ENCODE measurements around the gene CEP162. TPM values are rescaled to one million over a fixed set of nuclear protein-coding genes. Genes with fewer than 3 reads are reported as not detected.

Gene CEP162
- total and polyA plus RNA-seq, 2 donors (not counting 1 experiment from before 2014, with no cell fraction given), result 1.8 to 13.4 TPM

DNA sequence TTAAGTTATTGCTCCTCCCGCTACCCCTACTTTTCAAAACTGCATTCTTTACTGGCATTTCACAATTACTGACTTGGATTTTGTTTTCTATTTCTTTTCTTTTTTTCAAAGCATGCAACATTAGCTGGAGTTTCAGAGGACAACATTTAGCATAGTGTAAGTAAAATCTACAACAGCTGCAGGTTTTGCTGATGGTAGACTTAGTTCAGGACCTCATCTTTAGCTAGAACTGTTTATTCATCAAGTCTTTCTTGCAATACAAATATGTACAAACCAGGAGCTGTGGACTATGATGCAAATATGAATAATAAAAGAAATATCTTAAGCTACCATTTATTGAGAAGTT lies 728 bp upstream of the CEP162 start:
- TF ChIP-seq, protein P1, sequence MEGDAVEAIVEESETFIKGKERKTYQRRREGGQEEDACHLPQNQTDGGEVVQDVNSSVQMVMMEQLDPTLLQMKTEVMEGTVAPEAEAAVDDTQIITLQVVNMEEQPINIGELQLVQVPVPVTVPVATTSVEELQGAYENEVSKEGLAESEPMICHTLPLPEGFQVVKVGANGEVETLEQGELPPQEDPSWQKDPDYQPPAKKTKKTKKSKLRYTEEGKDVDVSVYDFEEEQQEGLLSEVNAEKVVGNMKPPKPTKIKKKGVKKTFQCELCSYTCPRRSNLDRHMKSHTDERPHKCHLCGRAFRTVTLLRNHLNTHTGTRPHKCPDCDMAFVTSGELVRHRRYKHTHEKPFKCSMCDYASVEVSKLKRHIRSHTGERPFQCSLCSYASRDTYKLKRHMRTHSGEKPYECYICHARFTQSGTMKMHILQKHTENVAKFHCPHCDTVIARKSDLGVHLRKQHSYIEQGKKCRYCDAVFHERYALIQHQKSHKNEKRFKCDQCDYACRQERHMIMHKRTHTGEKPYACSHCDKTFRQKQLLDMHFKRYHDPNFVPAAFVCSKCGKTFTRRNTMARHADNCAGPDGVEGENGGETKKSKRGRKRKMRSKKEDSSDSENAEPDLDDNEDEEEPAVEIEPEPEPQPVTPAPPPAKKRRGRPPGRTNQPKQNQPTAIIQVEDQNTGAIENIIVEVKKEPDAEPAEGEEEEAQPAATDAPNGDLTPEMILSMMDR (IDR thresholded peaks at IDR 0.05), result no peak
- TF ChIP-seq EZH2 (IDR thresholded peaks at IDR 0.05; ENCODE audit: borderline replicate concordance, insufficient read depth, low read depth, low read length, poor library complexity, severe bottlenecking), result no peak
- peaks cover 19% of the 10 kb centered on the region for H3K27me3 Mint-ChIP-seq
- no peaks in the 10 kb centered on the region for H3K36me3 ChIP-seq (replicated peaks in 1 of 2; ENCODE audit: control extremely low read depth in 1 of 2, control insufficient read depth in 1 of 2, extremely low read depth in 1 of 2, insufficient read depth in 2 of 2, low read length in 1 of 2)
- WGBS (ENCODE audit: insufficient coverage), result no CpG with 5 or more reads among the region's 1 CpG
- DNase-seq (no peak), ATAC-seq (ENCODE audit: low read depth) (no peak)
- peak overlapping the region; percentile 83 for H3K4me2 ChIP-seq (replicated peaks; ENCODE audit: low read depth, low read length, poor library complexity, severe bottlenecking)
- peaks cover 0 to 24% (median 5%) of the 10 kb centered on the region in 4 experiments for H3K27me3 ChIP-seq (replicated peaks in 1 of 4; ENCODE audit: control extremely low read depth in 1 of 4, control insufficient read depth in 3 of 4, insufficient read depth in 4 of 4, low read length in 3 of 4)
- no peaks in the 10 kb centered on the region for H4K20me1 ChIP-seq (ENCODE audit: control insufficient read depth, insufficient read depth, low read length, poor library complexity, severe bottlenecking)
- H3K27ac ChIP-seq (ENCODE audit: low read length in 2 of 2), result peak overlapping the region in 1 of 2 donors; percentile 64
- H3K79me2 ChIP-seq (ENCODE audit: control insufficient read depth, insufficient read depth, low read length), result peaks cover 9% of the 10 kb centered on the region
- peaks cover 10 to 11% of the 10 kb centered on the region in 2 donors for H3K4me1 ChIP-seq (ENCODE audit: control insufficient read depth in 2 of 2, insufficient read depth in 2 of 2, low read length in 2 of 2)
- peak overlapping the region; percentile 96 for H3K27ac Mint-ChIP-seq
- POLR2A ChIA-PET, result no interaction called here
- peak overlapping the region; percentile 100 for H3K4me3 Mint-ChIP-seq
- peak overlapping the region; percentile 67 to 99 (median 97) for H3K4me3 ChIP-seq (ENCODE audit: control extremely low read depth in 1 of 5, extremely low read depth in 1 of 5, insufficient read depth in 1 of 5, low read depth in 2 of 5, low read length in 4 of 5)
- CTCF ChIA-PET, result interaction anchor here (0.5 to 2.6 kb wide), 22 partner anchors 9 to 1979 kb away, joined by 3 to 15 read pairs (median 4); partner anchors contain the start of genes CYB5R4, DOP1A and UBE3D
- intact Hi-C loops (cut with micrococcal nuclease), result loop anchor here (1.0 to 5.0 kb wide), 2 partner anchors 344 to 1364 kb away; partner anchors contain the start of gene SNX14
- peaks cover 22% of the 10 kb centered on the region for H3K4me1 Mint-ChIP-seq
- H3K9ac ChIP-seq (ENCODE audit: low read length), result peak overlapping the region; percentile 89
- peak overlapping the region; percentile 99 for H2AFZ ChIP-seq (ENCODE audit: insufficient read depth, low read depth, low read length, poor library complexity, severe bottlenecking)
- H3K9me3 Mint-ChIP-seq (ENCODE audit: insufficient read depth), result no peaks in the 10 kb centered on the region
- H3K9me3 ChIP-seq (ENCODE audit: control extremely low read depth in 1 of 3, control insufficient read depth in 2 of 3, insufficient read depth in 1 of 3, low read length in 2 of 3), result no peaks in the 10 kb centered on the region

DNA sequence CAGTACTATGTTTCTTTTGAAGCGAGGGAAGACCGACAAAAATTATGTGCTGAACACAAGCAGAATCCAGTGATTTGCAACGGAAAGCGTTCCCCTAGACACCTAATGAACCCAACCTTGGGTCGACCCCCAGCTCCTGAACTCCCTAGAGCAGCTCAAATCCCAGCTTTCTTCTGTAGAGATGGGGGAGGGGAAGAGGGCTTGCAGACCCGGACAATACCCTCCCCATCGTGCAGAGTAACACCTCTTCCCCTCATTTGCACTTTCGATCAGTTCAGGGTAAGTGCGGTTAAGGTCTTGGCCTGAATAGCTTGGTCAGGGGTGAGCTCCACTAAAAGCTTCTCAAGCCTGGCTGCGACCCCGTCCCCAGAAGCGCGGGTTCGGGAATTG lies 404 bp downstream of the CEP162 start:
- Mint-ChIP-seq H3K27me3 (peaks cover 12% of the 10 kb centered on the region), H3K4me3 (peak overlapping the region; percentile 100), H3K27ac (peak overlapping the region; percentile 96), H3K4me1 (peaks cover 22% of the 10 kb centered on the region), H3K9me3 (ENCODE audit: insufficient read depth) (no peaks in the 10 kb centered on the region)
- peak overlapping the region; percentile 67 to 99 (median 97) for H3K4me3 ChIP-seq (ENCODE audit: control extremely low read depth in 1 of 5, extremely low read depth in 1 of 5, insufficient read depth in 1 of 5, low read depth in 2 of 5, low read length in 4 of 5)
- WGBS (ENCODE audit: insufficient coverage), result 0% methylated on average over 7 of the region's 14 CpGs
- TF ChIP-seq EZH2 (IDR thresholded peaks at IDR 0.05; ENCODE audit: borderline replicate concordance, insufficient read depth, low read depth, low read length, poor library complexity, severe bottlenecking), result no peak
- TF ChIP-seq, protein P1 (IDR thresholded peaks at IDR 0.05), result no peak
- H3K27ac ChIP-seq (ENCODE audit: low read length in 2 of 2), result peak overlapping the region; percentile 30 to 64
- peaks cover 10 to 11% of the 10 kb centered on the region in 2 donors for H3K4me1 ChIP-seq (ENCODE audit: control insufficient read depth in 2 of 2, insufficient read depth in 2 of 2, low read length in 2 of 2)
- peak overlapping the region; percentile 83 for H3K4me2 ChIP-seq (replicated peaks; ENCODE audit: low read depth, low read length, poor library complexity, severe bottlenecking)
- H2AFZ ChIP-seq (ENCODE audit: insufficient read depth, low read depth, low read length, poor library complexity, severe bottlenecking), result peak overlapping the region; percentile 99
- H3K79me2 ChIP-seq (ENCODE audit: control insufficient read depth, insufficient read depth, low read length), result peaks cover 9% of the 10 kb centered on the region
- no peaks in the 10 kb centered on the region for H3K36me3 ChIP-seq (replicated peaks in 1 of 2; ENCODE audit: control extremely low read depth in 1 of 2, control insufficient read depth in 1 of 2, extremely low read depth in 1 of 2, insufficient read depth in 2 of 2, low read length in 1 of 2)
- H3K9ac ChIP-seq (ENCODE audit: low read length), result peak overlapping the region; percentile 89
- POLR2A ChIA-PET, result interaction anchor here (0.9 kb wide), 1 partner anchor 367 kb away, joined by 5 read pairs; the partner anchor contains the start of gene CYB5R4
- H3K27me3 ChIP-seq (replicated peaks in 1 of 4; ENCODE audit: control extremely low read depth in 1 of 4, control insufficient read depth in 3 of 4, insufficient read depth in 4 of 4, low read length in 3 of 4), result peaks cover 0 to 15% (median 2%) of the 10 kb centered on the region in 4 experiments
- DNase-seq (no peak), ATAC-seq (ENCODE audit: low read depth) (peak; percentile 4)
- CTCF ChIA-PET, result interaction anchor here (1.0 to 2.6 kb wide), 11 partner anchors 10 to 1978 kb away, joined by 3 to 15 read pairs (median 7); partner anchors contain the start of genes CYB5R4, DOP1A and UBE3D
- intact Hi-C loops (cut with micrococcal nuclease), result loop anchor here (1.0 to 5.0 kb wide), 5 partner anchors 368 to 1980 kb away; partner anchors contain the start of genes CYB5R4, IBTK, PGM3 and RWDD2A
- H3K9me3 ChIP-seq (ENCODE audit: control extremely low read depth in 1 of 3, control insufficient read depth in 2 of 3, insufficient read depth in 1 of 3, low read length in 2 of 3), result no peaks in the 10 kb centered on the region
- no peaks in the 10 kb centered on the region for H4K20me1 ChIP-seq (ENCODE audit: control insufficient read depth, insufficient read depth, low read length, poor library complexity, severe bottlenecking)
